ENCODE data around the gene SRPK1.

SRPK1 gene

GRCh38 chr6:35897036-35897435 is 23.9 kb downstream of the SRPK1 start:
- no peak for DNase-seq

GRCh38 chr6:35896228-35896627 is 24.7 kb downstream of the SRPK1 start:
- DNase-seq, result no peak

GRCh38 chr6:35895560-35895959 is 25.3 kb downstream of the SRPK1 start:
- no peak for DNase-seq

GRCh38 chr6:35894776-35895175 is 26.1 kb downstream of the SRPK1 start:
- DNase-seq, result no peak

GRCh38 chr6:35893246-35893645 is 27.7 kb downstream of the SRPK1 start:
- no peak for DNase-seq

- DNase-seq, result no peak
Observed at GRCh38 chr6:35892482-35892881, 28.4 kb downstream of the SRPK1 start.

- no peak for DNase-seq
Observed at GRCh38 chr6:35879151-35879550, 41.7 kb downstream of the SRPK1 start.

- no peak for DNase-seq
Observed at GRCh38 chr6:35876902-35877301, 44.0 kb downstream of the SRPK1 start.

GRCh38 chr6:35874730-35875129 is 46.2 kb downstream of the SRPK1 start:
- no peak for DNase-seq

- DNase-seq, result no peak
Observed at GRCh38 chr6:35859367-35859766, 61.5 kb downstream of the SRPK1 start.

- DNase-seq, result no peak
Observed at GRCh38 chr6:35857853-35858252, 63.0 kb downstream of the SRPK1 start.

- no peak for DNase-seq
Observed at GRCh38 chr6:35856250-35856649, 64.6 kb downstream of the SRPK1 start.

- no peak for DNase-seq
Observed at GRCh38 chr6:35852994-35853393, 67.9 kb downstream of the SRPK1 start.

- no peak for DNase-seq
Observed at GRCh38 chr6:35850208-35850607, 70.7 kb downstream of the SRPK1 start.

GRCh38 chr6:35844290-35844689 is 76.6 kb downstream of the SRPK1 start:
- DNase-seq, result no peak

GRCh38 chr6:35842381-35842780 is 78.5 kb downstream of the SRPK1 start:
- DNase-seq, result no peak

- DNase-seq, result no peak
Observed at GRCh38 chr6:35839019-35839418, 81.9 kb downstream of the SRPK1 start.

GRCh38 chr6:35833536-35833935 is 87.4 kb downstream of the SRPK1 start:
- DNase-seq, result no peak

- no peak for DNase-seq
Observed at GRCh38 chr6:35831257-35832007, 89.5 kb downstream of the SRPK1 start.

GRCh38 chr6:35829306-35829705 is 91.6 kb downstream of the SRPK1 start:
- no peak for DNase-seq

- no peak for DNase-seq
Observed at GRCh38 chr6:35824552-35825192, 96.2 kb downstream of the SRPK1 start.

GRCh38 chr6:35823601-35824000 is 97.3 kb downstream of the SRPK1 start:
- no peak for DNase-seq

- no peak for DNase-seq
Observed at GRCh38 chr6:35817515-35817914, 103.4 kb downstream of the SRPK1 start.

GRCh38 chr6:35811699-35811995 is 109.3 kb downstream of the SRPK1 start:
- no peak for DNase-seq
